ENCODE measurements around the gene APOBEC3H.

GRCh38 chr22:39128508-39128907, 31.5 kb downstream of the APOBEC3H start:
- TF ChIP-seq CTCF (conservative IDR thresholded peaks at IDR 0.05) (no peak), EZH2 (IDR thresholded peaks at IDR 0.05; ENCODE audit: low read depth) (no peak)
